HG03565 (cell line): ENCODE data around the gene ARHGAP32.
A peak's percentile ranks its signal among the peaks of the same experiment; 100 is the strongest.

ENCODE experiments used
- ATAC-seq: cut with Tn5 transposase; IDR thresholded peaks from one replicate; pipeline ENCODE4 v1.9.1; 2021; ENCODE audit warnings: mild to moderate bottlenecking, moderate library complexity; ENCODE audit not compliant: unreplicated experiment

The ARHGAP32 gene

GRCh38 chr11:128962896-128963295 is 229.2 kb downstream of the ARHGAP32 start:
- no peak for ATAC-seq

- no peak for ATAC-seq
Observed at GRCh38 chr11:128961645-128962044, 230.5 kb downstream of the ARHGAP32 start.

- ATAC-seq = no peak
Observed at GRCh38 chr11:128957202-128957482, 235.0 kb downstream of the ARHGAP32 start.

GRCh38 chr11:128956401-128957201 is 235.5 kb downstream of the ARHGAP32 start:
- peak; percentile 71 for ATAC-seq

- ATAC-seq = no peak
Observed at GRCh38 chr11:128955636-128956035, 236.5 kb downstream of the ARHGAP32 start.

GRCh38 chr11:128953151-128953550 is 239.0 kb downstream of the ARHGAP32 start:
- ATAC-seq = no peak

GRCh38 chr11:128949791-128950454 is 242.2 kb downstream of the ARHGAP32 start:
- no peak for ATAC-seq

- ATAC-seq = no peak
Observed at GRCh38 chr11:128948583-128948982, 243.5 kb downstream of the ARHGAP32 start.

GRCh38 chr11:128947773-128948172 is 244.4 kb downstream of the ARHGAP32 start:
- no peak for ATAC-seq

GRCh38 chr11:128946648-128947047 is 245.5 kb downstream of the ARHGAP32 start:
- ATAC-seq = no peak

GRCh38 chr11:128943428-128943976 is 248.6 kb downstream of the ARHGAP32 start:
- ATAC-seq = no peak

GRCh38 chr11:128942817-128943427 is 249.2 kb downstream of the ARHGAP32 start, which contains the start of gene TP53AIP1:
TSS of gene TP53AIP1 (minus strand) at chr11:128942871. CDS start at chr11:128937818, 5,053 bp downstream.
- no peak for ATAC-seq

GRCh38 chr11:128942272-128942612 is 249.9 kb downstream of the ARHGAP32 start:
- ATAC-seq = no peak

- no peak for ATAC-seq
Observed at GRCh38 chr11:128941573-128942271, 250.4 kb downstream of the ARHGAP32 start.

GRCh38 chr11:128941110-128941509 is 251.0 kb downstream of the ARHGAP32 start:
- no peak for ATAC-seq

- no peak for ATAC-seq
Observed at GRCh38 chr11:128940603-128941002, 251.5 kb downstream of the ARHGAP32 start.

- no peak for ATAC-seq
Observed at GRCh38 chr11:128940156-128940555, 252.0 kb downstream of the ARHGAP32 start.

GRCh38 chr11:128939591-128939990 is 252.5 kb downstream of the ARHGAP32 start:
- ATAC-seq = no peak

- no peak for ATAC-seq
Observed at GRCh38 chr11:128938156-128938885, 253.8 kb downstream of the ARHGAP32 start.

GRCh38 chr11:128937480-128937879 is 254.6 kb downstream of the ARHGAP32 start:
- no peak for ATAC-seq
